Measurements from ENCODE around the gene IL1F10.
A peak's percentile ranks its signal among the peaks of the same experiment; 100 is the strongest.
"Not testable (repeated sequence)": the region's sequence is repeated elsewhere in the genome, so short reads cannot be mapped to it uniquely, and the experiment has no call there.

The IL1F10 gene

GRCh38 chr2:113081488-113082210 lies 13.9 kb downstream of the IL1F10 start:
- DNase-seq (ENCODE audit: low read depth in 2 of 2), result no peak

DNA sequence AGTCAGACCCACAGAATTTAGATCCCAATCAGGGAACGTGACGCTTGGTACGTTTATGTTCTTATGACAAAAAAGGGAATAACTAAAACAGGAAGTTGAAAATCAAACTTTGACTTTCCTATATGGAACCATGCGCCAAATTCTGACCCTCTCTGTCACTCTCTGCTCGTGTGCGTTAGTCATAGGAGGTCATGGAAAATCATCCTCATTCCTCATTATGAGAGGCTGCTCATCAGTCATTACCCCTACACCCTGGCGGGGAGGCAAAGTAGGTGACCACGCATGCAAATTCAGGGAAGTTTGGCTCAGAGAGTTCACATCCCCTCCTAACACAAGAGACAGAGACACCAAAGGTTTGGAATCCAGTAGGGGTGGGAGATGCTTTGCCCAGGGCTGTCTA lies 15.5 kb downstream of the IL1F10 start:
- no peak for DNase-seq (ENCODE audit: low read depth in 2 of 2)

- no peak for DNase-seq (ENCODE audit: low read depth in 2 of 2)
Measured at GRCh38 chr2:113084249-113085000, 16.7 kb downstream of the IL1F10 start.

DNA sequence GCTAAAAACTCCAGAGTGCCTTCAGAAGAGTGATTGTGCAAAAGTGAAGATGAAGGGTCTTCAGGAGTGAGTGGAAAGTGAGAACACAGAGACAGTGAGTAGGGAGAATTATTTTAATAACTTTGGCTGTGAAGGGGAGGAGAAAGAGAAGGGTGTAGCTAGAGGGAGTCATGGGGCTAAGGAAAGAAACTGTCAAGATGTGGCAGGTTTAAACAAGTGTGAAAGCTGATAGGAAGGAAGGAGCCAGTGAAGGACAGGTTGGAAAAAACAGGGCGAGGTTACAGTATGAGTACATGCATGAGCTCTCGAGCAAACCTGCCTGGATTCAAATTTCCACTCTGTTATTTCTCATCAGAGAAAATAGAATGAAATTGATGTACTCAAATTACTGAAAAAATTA lies 17.8 kb downstream of the IL1F10 start:
- DNase-seq (ENCODE audit: low read depth in 2 of 2), result no peak

- no peak for DNase-seq (ENCODE audit: low read depth in 2 of 2)
Measured at GRCh38 chr2:113088213-113088992, 20.6 kb downstream of the IL1F10 start.

DNA sequence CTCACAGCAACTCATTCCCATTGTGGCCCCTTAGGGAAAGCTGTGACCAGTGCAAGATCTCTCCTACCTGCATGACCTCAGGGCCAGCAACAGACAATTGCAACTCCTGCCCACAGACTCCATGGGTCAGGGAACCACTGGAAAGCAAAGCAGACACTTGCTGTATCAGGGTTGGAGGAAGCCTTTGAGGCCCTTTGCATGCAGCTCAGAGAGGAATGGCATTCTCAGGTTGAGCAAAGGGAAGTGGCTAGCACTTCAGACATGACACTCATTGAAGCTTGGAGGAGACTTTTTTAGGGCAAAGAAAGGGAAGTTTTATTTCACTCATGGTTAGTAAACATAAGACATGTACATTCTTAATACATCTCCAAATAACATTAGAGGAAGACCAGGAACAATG lies 22.1 kb downstream of the IL1F10 start:
- no peak for DNase-seq (ENCODE audit: low read depth in 2 of 2)

DNA sequence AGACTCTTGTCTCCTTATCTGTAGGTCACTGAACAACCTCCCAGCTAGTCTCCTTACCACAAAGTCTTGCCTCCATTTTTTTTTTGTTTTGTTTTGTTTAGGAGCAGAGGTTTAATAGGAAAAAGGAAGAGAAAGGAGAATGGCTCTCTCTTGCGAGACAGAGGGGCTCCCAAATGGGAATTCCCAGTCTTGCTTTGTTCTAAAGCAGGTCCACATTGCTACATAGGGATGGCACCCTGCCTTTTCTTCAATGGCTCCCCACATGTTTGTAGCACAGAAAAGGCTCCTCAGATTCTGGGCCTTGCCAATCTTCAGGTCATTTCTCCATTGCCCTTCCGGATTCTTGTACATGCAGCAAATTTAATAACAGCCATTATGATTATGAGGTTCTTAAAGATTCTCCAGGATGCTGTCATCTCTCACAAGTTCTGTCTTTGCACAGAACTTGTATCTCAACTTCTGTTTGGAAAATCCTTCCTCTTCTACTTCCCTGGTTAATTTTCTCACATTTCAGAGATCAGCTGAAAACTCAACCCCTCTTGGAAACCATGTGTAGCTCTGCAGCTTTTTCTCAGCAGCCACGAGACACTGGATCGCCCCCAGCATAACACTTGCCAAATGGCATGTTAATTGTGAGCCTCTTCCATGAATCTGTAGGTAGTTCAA lies 23.6 kb downstream of the IL1F10 start:
- DNase-seq (ENCODE audit: low read depth in 2 of 2), result no peak

DNA sequence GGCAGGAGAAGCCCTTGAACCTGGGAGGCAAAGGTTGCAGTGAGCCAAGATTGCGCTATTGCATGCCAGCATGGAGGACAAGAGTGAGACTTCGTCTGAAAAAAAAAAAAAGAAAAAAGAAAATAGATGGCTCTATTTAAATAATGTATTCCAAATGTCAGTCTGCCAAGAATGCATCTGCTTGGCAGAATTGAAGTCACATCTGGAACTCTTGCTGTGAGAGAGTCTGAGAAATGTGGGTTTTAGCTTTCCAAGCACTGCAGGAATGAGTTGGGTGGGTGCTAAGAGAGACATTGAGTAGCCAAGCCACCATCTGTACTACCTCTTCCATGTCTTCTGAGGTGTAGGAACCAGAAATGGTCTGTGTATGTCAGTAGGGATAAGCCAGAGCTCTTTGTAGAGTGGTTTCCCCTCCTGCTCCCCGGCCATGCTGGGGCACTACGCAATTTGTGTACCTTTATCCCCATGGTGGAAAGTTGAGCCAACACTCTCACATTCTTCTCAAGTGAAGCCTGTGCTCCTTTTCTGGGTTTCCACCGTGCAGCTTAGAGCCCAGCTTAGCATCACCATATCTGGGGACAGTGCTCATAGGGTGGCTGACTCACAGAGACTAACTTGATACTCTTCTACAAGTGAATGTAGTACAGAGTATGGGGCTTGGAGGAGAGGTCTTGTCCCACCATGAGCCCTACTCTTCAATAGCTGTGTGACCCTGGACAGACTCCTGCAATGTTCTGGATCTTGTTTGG lies 25.3 kb downstream of the IL1F10 start:
- DNase-seq (ENCODE audit: low read depth in 2 of 2), result no peak

- DNase-seq (ENCODE audit: low read depth in 2 of 2), result no peak
Measured at GRCh38 chr2:113093613-113093977, 25.8 kb downstream of the IL1F10 start.

DNA sequence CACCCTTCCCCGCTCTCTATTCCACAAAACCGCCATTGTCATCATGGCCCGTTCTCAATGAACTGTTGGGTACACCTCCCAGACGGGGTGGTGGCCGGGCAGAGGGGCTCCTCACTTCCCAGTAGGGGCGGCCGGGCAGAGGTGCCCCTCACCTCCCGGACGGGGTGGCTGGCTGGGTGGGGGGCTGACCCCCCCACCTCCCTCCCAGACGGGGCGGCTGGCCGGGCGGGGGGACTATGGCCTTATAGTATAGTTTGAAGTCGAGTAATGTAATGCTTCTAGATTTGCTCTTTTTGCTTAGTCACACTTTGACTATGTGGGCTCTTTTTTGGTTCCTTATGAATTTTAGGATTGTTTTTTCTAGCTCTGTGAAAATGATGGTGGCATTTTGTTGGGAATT lies 28.5 kb downstream of the IL1F10 start:
- DNase-seq (ENCODE audit: low read depth in 2 of 2), result not testable (repeated sequence)

GRCh38 chr2:113096842-113097618 lies 29.3 kb downstream of the IL1F10 start:
- not testable (repeated sequence) for DNase-seq (ENCODE audit: low read depth in 2 of 2)

- no peak for DNase-seq (ENCODE audit: low read depth in 2 of 2)
Measured at GRCh38 chr2:113098041-113098440, 30.3 kb downstream of the IL1F10 start.

GRCh38 chr2:113098532-113098931 lies 30.8 kb downstream of the IL1F10 start:
- no peak for DNase-seq (ENCODE audit: low read depth in 2 of 2)

DNA sequence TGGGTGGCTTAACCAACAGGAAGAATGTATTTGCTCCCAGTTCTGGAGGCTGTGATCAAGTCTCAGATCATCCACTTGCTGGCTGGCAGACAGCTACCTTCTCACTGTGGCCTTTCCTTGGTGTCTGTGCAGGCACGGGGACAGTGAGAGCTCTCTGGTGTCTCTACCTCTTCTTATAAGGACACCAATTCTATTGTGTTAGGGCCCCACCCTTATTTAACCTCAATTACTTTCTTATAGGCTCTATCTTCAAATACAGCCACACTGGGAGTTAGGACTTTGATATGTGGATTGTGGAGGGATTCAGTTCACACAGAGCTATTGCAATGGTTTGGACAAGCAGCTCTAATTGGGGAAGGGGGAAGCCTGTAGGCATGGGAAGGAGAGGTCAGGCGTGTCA lies 34.4 kb downstream of the IL1F10 start:
- no peak for DNase-seq (ENCODE audit: low read depth in 2 of 2)

DNA sequence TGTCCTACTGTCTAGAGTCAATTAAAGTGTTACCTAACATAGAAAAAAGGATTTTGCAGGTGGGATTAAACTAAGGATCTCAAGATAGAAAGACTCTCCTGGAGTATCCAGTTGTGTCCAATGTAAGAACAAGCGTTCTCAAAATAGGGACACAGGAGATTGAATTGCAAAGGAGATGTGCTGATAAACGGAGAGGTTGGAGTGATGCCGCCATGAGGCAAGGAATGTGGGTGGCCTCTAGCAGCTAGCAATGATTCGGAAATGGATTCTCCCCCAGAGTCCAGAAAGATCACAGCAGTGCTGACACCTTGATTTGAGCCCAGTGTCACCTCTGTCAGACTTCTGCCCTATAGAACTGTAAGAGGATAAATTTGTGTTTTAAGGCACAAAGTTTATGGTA lies 35.5 kb downstream of the IL1F10 start:
- DNase-seq (ENCODE audit: low read depth in 2 of 2), result no peak

- peak in 1 of 2 donors; percentile 19 for DNase-seq (ENCODE audit: low read depth in 2 of 2)
Measured at GRCh38 chr2:113104054-113104611, 36.4 kb downstream of the IL1F10 start.

DNA sequence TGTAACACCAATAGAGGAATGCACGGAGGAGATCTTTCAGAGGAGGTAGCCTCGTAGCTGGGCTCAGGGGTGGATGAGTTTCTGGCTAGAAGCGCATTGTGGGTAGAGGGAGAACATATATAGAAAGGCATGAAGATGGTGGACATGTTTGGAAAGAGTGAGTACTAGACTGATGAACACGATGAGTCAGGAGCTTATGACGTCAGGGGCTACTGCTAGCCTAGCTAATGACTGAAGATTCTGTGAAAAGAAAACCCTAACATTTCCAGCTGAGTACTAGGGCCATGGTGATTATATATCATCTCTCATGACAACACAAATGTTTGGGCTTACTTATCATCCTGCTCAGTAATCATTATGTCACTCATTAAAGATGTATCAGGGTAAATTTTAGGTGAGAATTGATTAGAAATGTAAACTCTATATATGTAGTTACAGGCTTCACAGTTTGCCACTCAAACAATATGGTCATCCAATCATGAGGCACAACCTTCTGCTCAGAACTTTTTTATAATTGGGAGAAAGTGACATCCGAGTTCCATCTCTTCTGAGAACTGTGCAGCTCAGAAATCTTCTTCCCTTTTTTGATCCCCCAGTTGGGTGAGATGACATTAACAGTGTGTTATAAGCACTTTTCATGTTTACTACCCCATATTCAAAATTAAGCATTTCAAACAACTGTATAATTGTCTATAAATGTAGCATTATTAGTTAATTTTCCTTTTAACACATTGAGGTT lies 37.4 kb downstream of the IL1F10 start:
- DNase-seq (ENCODE audit: low read depth in 2 of 2), result peak; percentile 33 to 38

DNA sequence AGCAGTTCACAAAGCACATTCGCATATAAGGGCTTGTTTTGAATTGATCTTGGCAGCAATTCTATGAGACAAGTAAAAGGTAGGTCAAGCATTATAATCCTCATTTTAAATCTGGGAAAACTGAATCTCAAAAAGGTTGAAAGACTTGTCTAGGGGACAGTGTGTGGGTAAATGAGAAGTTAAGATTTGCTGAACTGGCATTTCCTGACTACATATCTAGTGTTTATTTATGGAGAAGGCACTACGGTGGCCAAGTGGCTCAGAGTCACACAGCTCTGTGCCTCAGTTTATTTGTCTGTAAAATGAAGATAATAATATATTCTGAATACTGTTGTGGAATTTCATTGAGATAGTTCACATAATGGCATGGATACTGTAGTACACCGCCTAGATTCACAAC lies 43.4 kb downstream of the IL1F10 start:
- DNase-seq (ENCODE audit: low read depth in 2 of 2), result no peak

DNA sequence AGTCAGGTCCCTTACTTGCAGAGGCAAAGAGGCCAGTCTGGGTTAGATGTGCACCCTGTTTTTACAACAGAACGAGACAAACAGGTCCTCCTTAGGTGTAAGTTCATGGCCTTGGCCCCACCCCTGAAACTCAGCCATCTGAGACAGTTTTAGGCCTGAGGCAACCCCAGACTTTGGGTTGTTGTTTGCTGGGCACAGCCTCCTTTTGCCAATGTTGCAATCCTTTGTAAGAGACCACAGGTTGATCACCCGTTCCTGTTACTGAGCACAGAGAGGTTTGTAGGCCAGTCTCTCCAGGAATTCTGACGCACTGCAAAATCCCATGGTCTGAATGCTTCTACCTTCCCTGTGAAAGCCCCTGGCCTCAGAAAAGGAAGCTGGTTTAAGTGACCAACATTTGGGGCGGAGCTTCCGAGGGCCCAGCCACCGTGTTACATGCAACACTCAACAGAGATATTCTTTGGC lies 44.1 kb downstream of the IL1F10 start:
- no peak for DNase-seq (ENCODE audit: low read depth in 2 of 2)

Measured in activated CD4-positive, alpha-beta T cell treated with anti-CD3 and anti-CD28 coated beads for 24 hours (primary cell).